Neural cell (in vitro differentiated cells): ENCODE data around the gene ZNF516. TPM values are rescaled to one million over a fixed set of nuclear protein-coding genes. Genes with fewer than 3 reads are reported as not detected.

ENCODE experiments used
- H2AFZ ChIP-seq: fragments of 200-600, 300-800 bp; sonication (generic), shearing (Covaris generic); 2 replicates; pipeline ENCODE4 v1.6.0; 2014; ENCODE audit warnings: low read depth, mild to moderate bottlenecking, antibody characterized with exemption, low read length, moderate library complexity
- H3F3A ChIP-seq: fragments of 200-600 bp; shearing (Covaris generic); 2 replicates; pipeline ENCODE4 v1.6.1; 2016; ENCODE audit warnings: mild to moderate bottlenecking, moderate library complexity, mixed read lengths, antibody characterized with exemption, low read length; ENCODE audit not compliant: insufficient read depth, poor library complexity, severe bottlenecking
- H3K27ac ChIP-seq: fragments of 200-600, 300-800 bp; sonication (generic), shearing (Covaris generic); 2 replicates; pipeline ENCODE4 v1.5.1; 2014; ENCODE audit warnings: mild to moderate bottlenecking, low read length, moderate library complexity
- H3K27me3 ChIP-seq: fragments of 300-800, 200-600 bp; sonication (generic), shearing (Covaris generic); 2 replicates; pipeline ENCODE4 v1.6.0; 2014; ENCODE audit warnings: mild to moderate bottlenecking, low read depth, low read length, moderate library complexity; ENCODE audit not compliant: insufficient read depth
- H3K36me3 ChIP-seq: fragments of 300-800, 200-600 bp; sonication (generic), shearing (Covaris generic); 2 replicates; pipeline ENCODE4 v1.5.1; 2014; ENCODE audit warnings: mild to moderate bottlenecking, antibody characterized with exemption, low read length, moderate library complexity; ENCODE audit not compliant: insufficient read depth
- H3K4me2 ChIP-seq: fragments of 300-800, 200-600 bp; sonication (generic), shearing (Covaris generic); 2 replicates; pipeline ENCODE4 v1.6.0; 2014; ENCODE audit warnings: mild to moderate bottlenecking, low read length
- H3K4me3 ChIP-seq: fragments of 300-800, 200-600 bp; sonication (generic), shearing (Covaris generic); 2 replicates; pipeline ENCODE4 v1.5.1; 2014; ENCODE audit warnings: mild to moderate bottlenecking, low read length, moderate library complexity
- H3K79me2 ChIP-seq: fragments of 200-600 bp; shearing (Covaris generic); replicated peaks from 2 replicates; pipeline ENCODE4 v1.6.0; 2014; ENCODE audit warnings: mild to moderate bottlenecking, low read length, moderate library complexity; ENCODE audit not compliant: insufficient read depth
- H3K9ac ChIP-seq: fragments of 300-800, 200-600 bp; sonication (generic), shearing (Covaris generic); 2 replicates; pipeline ENCODE4 v1.6.1; 2016; ENCODE audit warnings: mild to moderate bottlenecking, low read length, mixed read lengths
- H3K9me2 ChIP-seq: fragments of 200-600 bp; shearing (Covaris generic); 2 replicates; pipeline ENCODE4 v1.6.1; 2016; ENCODE audit warnings: mild to moderate bottlenecking, low read length, mixed read lengths; ENCODE audit not compliant: insufficient read depth
- H3K9me3 ChIP-seq: fragments of 200-600, 300-800 bp; sonication (generic), shearing (Covaris generic); 2 replicates; pipeline ENCODE4 v1.6.1; 2016; ENCODE audit warnings: mild to moderate bottlenecking, mixed run types, low read length, moderate library complexity, mixed read lengths
- H4K20me1 ChIP-seq: fragments of 200-600 bp; shearing (Covaris generic); 2 replicates; pipeline ENCODE4 v1.6.1; 2016; ENCODE audit warnings: mild to moderate bottlenecking, mixed run types; ENCODE audit not compliant: insufficient read depth
- CTCF ChIP-seq: fragments of 450-650 bp; IDR thresholded peaks from 2 replicates; pipeline ENCODE4 v1.5.1; 2014; ENCODE audit warnings: antibody characterized with exemption, mild to moderate bottlenecking, moderate library complexity; ENCODE audit not compliant: poor library complexity, severe bottlenecking
- EP300 ChIP-seq: fragments of 450-650 bp; conservative IDR thresholded peaks from 2 replicates; pipeline ENCODE4 v1.6.1; 2014; ENCODE audit warnings: antibody characterized with exemption, mild to moderate bottlenecking, moderate library complexity; ENCODE audit not compliant: poor library complexity, severe bottlenecking
- EZH2 ChIP-seq: fragments of 200-600, 300-800 bp; shearing (Covaris generic), sonication (generic); IDR thresholded peaks from 2 replicates; pipeline ENCODE4 v1.6.1; 2014; ENCODE audit warnings: antibody characterized with exemption, low read length, borderline replicate concordance, mild to moderate bottlenecking; ENCODE audit not compliant: insufficient read depth, poor library complexity, severe bottlenecking
- MXI1 ChIP-seq: fragments of 450-650 bp; conservative IDR thresholded peaks from 2 replicates; pipeline ENCODE4 v1.6.1; 2014; ENCODE audit warnings: antibody characterized with exemption, mild to moderate bottlenecking; ENCODE audit not compliant: poor library complexity, severe bottlenecking
- POLR2AphosphoS5 ChIP-seq: IDR thresholded peaks from 2 replicates; pipeline ENCODE4 v1.6.1; 2012
- RAD21 ChIP-seq: fragments of 450-650 bp; conservative IDR thresholded peaks from 2 replicates; pipeline ENCODE4 v1.6.1; 2014; ENCODE audit warnings: antibody characterized with exemption, mild to moderate bottlenecking, moderate library complexity
- REST ChIP-seq: IDR thresholded peaks from 2 replicates; pipeline ENCODE4 v1.6.1; 2012; ENCODE audit warnings: borderline replicate concordance
- SMC3 ChIP-seq: fragments of 450-650 bp; conservative IDR thresholded peaks from 2 replicates; pipeline ENCODE4 v1.6.1; 2014; ENCODE audit warnings: antibody characterized with exemption, mild to moderate bottlenecking, moderate library complexity; ENCODE audit not compliant: poor library complexity
- TAF1 ChIP-seq: IDR thresholded peaks from 2 replicates; pipeline ENCODE4 v1.6.1; 2012; ENCODE audit warnings: low read depth
- polyA plus RNA-seq: library from polyadenylated mRNA; depleted of rRNA; stranded (reverse); fragments of >200 nt; gene quantifications from 2 replicates; pipeline ENCODE4 v1.2.3, GENCODE V29; 2014

ZNF516 gene
- polyA plus RNA-seq, 1 donor from 2014 or later = 11.5 TPM

DNA sequence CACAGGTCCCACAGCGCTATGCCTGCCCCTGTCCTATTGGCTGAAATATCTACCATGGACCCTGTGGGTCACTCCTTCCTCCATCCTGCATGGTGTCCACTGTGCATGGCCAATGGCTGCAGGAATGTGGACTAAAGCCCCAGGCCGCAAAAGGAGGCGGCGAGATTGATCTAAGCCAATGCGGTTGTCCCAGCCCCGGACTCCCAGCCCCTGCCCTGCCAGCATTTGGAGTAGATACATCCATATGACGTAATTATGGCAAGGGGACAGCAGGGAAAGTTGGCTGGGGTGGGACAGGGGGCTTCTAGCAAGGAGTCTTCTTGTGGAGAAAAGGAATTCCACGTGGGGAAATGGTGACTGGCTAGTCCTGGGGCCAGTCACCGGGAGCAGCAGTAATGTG, 11.4 kb upstream of the ZNF516 start:
- H3K4me3 ChIP-seq = no peak overlapping the region
- H3K36me3 ChIP-seq = no peaks in the 10 kb centered on the region
- no peak overlapping the region for H3K9ac ChIP-seq
- TF ChIP-seq RAD21 = no peak
- no peak for TF ChIP-seq SMC3
- no peak for TF ChIP-seq EP300
- no peak for TF ChIP-seq EZH2
- no peak for TF ChIP-seq CTCF
- TF ChIP-seq MXI1 = no peak
- TF ChIP-seq REST = no peak
- no peak for TF ChIP-seq POLR2AphosphoS5
- no peak for TF ChIP-seq TAF1
- no peaks in the 10 kb centered on the region for H3F3A ChIP-seq
- no peaks in the 10 kb centered on the region for H3K9me3 ChIP-seq
- no peaks in the 10 kb centered on the region for H3K9me2 ChIP-seq
- no peak overlapping the region for H2AFZ ChIP-seq
- no peaks in the 10 kb centered on the region for H4K20me1 ChIP-seq
- no peak overlapping the region for H3K4me2 ChIP-seq
- H3K27me3 ChIP-seq = no peaks in the 10 kb centered on the region
- H3K27ac ChIP-seq = no peak overlapping the region
- H3K79me2 ChIP-seq = no peaks in the 10 kb centered on the region

GRCh38 chr18:76505614-76506013, 10.6 kb upstream of the ZNF516 start:
- Histone ChIP-seq H3K4me2 (no peak overlapping the region), H3K79me2 (no peaks in the 10 kb centered on the region), H3K27me3 (no peaks in the 10 kb centered on the region), H3K9me2 (no peaks in the 10 kb centered on the region), H3K9ac (no peak overlapping the region), H4K20me1 (no peaks in the 10 kb centered on the region), H3K36me3 (no peaks in the 10 kb centered on the region), H3K27ac (no peak overlapping the region), H3K4me3 (no peak overlapping the region), H2AFZ (no peak overlapping the region), H3F3A (no peaks in the 10 kb centered on the region), H3K9me3 (no peaks in the 10 kb centered on the region)
- no peak for TF ChIP-seq EZH2
- no peak for TF ChIP-seq MXI1
- TF ChIP-seq TAF1 = no peak
- no peak for TF ChIP-seq SMC3
- no peak for TF ChIP-seq POLR2AphosphoS5
- no peak for TF ChIP-seq RAD21

- Histone ChIP-seq H3K9ac (no peak overlapping the region), H3K9me3 (no peaks in the 10 kb centered on the region), H4K20me1 (no peaks in the 10 kb centered on the region), H3K36me3 (no peaks in the 10 kb centered on the region), H3K79me2 (no peaks in the 10 kb centered on the region), H3K9me2 (no peaks in the 10 kb centered on the region), H3K4me2 (no peak overlapping the region), H2AFZ (no peak overlapping the region), H3F3A (no peaks in the 10 kb centered on the region), H3K27ac (no peak overlapping the region), H3K4me3 (no peak overlapping the region), H3K27me3 (no peaks in the 10 kb centered on the region)
- TF ChIP-seq TAF1 = no peak
- no peak for TF ChIP-seq MXI1
- TF ChIP-seq EP300 = no peak
- TF ChIP-seq EZH2 = no peak
- no peak for TF ChIP-seq CTCF
- TF ChIP-seq REST = no peak
- no peak for TF ChIP-seq POLR2AphosphoS5
- TF ChIP-seq SMC3 = no peak
- TF ChIP-seq RAD21 = no peak
Measured at GRCh38 chr18:76504749-76505148, 9.7 kb upstream of the ZNF516 start.
